VCaP (cell line): Measurements from ENCODE around the gene HSPA1A.

Experiments used
- H3K27ac ChIP-seq: fragments of 450-650 bp; 2 replicates; pipeline ENCODE4 v1.5.1; 2017
- TF ChIP-seq, protein P1 (sequence below): fragments of 450-650 bp; conservative IDR thresholded peaks from 2 replicates; pipeline ENCODE4 v1.5.1; 2017; ENCODE audit warnings: mild to moderate bottlenecking, moderate library complexity

HSPA1A gene

DNA sequence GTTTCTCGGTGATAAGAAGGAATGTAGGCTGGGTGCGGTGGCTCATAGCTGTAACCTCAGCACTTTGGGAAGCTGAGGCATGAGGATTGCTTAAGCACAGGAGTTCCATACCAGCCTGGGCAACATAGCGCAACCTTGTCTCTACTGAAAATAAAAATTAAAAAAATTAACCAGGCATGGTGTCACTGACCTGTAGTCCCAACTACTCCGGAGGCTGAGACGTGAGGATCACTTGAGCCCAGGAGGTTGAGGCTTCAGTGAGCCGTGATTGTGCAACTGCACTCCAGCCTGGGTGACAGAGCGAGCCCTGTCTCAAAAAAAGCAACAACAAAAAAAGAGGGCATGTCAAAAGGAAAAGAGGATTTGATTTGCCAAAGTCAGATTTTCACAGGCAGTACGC lies 43.4 kb downstream of the HSPA1A start:
- TF ChIP-seq, protein P1, sequence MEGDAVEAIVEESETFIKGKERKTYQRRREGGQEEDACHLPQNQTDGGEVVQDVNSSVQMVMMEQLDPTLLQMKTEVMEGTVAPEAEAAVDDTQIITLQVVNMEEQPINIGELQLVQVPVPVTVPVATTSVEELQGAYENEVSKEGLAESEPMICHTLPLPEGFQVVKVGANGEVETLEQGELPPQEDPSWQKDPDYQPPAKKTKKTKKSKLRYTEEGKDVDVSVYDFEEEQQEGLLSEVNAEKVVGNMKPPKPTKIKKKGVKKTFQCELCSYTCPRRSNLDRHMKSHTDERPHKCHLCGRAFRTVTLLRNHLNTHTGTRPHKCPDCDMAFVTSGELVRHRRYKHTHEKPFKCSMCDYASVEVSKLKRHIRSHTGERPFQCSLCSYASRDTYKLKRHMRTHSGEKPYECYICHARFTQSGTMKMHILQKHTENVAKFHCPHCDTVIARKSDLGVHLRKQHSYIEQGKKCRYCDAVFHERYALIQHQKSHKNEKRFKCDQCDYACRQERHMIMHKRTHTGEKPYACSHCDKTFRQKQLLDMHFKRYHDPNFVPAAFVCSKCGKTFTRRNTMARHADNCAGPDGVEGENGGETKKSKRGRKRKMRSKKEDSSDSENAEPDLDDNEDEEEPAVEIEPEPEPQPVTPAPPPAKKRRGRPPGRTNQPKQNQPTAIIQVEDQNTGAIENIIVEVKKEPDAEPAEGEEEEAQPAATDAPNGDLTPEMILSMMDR: no peak
- H3K27ac ChIP-seq: no peak overlapping the region

DNA sequence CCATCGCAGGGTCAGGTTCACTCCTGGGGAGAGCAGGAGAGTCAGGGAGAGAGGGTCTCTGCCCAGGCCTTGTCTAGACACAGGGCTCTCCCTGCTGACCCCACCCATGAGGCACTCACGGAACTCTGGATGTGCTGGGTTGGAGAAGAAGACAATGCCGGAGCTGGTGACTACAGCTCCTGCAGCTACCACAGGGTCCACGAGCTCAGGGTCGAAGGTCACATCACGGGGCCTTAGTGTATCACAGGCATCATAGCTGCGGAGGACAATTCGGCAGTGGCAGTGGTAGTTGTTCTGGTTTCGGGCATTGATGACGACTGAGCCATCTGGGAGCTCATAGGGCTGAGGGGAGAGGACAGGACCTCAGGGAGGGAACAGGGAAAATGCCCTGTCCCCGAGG lies 44.6 kb downstream of the HSPA1A start:
- no peak overlapping the region for H3K27ac ChIP-seq
- TF ChIP-seq, protein P1: no peak

DNA sequence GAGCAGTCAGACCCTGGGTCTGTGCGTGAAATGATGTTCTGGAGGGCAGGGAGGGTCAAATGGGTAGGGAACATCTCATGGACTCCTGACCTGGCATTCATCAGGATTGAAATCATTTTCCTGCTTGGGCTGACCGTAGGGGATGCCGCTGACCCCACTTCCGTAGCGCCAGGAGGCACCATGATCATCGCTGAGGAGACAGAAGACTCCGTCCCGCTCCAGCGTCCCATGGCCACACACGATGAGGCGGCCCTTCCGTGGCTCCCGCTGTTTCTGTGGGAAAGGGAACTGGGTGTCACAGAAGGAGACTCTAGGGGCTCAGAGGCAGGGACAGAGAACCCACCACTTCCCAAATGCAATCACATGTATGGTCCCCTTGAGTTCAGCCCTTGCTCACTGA lies 45.0 kb downstream of the HSPA1A start:
- TF ChIP-seq, protein P1: no peak

DNA sequence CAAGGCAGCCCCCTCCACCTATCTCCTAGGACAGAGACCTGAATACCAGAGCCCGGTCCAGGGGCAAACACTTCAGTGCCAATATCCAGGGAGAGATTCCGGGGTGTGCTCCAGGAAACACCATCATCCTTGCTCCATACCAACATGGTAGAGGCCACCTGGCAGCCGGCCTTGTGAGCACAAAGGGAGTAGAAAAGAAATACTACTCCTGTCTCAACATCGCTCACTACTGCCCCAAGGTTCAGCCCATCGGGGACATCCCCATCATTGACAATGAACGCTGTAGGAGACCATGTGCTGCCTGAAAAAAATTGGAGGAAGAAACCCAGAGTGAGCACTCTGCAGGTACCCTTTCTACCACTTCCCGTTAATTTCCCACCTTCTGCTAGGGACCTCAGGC lies 45.8 kb downstream of the HSPA1A start:
- TF ChIP-seq, protein P1: no peak

More for the DNA sequence above, 45.0 kb downstream of the HSPA1A start:
- H3K27ac ChIP-seq: no peak overlapping the region

DNA sequence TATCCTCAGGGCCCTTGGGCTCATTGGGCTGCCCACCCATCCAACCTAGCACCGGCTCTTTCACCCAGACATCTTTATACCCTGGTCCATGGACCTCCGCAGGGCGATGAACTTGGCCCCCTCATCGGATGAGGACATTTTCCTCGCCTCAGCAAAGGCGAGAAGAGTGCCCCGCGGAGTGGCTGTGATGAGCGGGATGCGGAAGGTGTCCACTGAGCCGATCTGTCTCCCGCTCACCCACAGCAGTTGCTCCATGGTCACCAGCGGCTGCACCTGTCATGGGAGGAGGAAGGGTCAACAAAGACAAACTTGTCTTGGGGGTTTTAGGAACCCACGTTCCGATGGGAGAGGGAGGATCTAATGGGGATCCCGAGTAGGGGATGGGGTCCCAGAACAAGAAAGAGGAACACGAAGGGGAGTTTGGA lies 46.6 kb downstream of the HSPA1A start:
- peak overlapping the region; percentile 63; the same call in 1 of the 2 replicates for H3K27ac ChIP-seq

More for the DNA sequence above, 45.8 kb downstream of the HSPA1A start:
- no peak overlapping the region for H3K27ac ChIP-seq

DNA sequence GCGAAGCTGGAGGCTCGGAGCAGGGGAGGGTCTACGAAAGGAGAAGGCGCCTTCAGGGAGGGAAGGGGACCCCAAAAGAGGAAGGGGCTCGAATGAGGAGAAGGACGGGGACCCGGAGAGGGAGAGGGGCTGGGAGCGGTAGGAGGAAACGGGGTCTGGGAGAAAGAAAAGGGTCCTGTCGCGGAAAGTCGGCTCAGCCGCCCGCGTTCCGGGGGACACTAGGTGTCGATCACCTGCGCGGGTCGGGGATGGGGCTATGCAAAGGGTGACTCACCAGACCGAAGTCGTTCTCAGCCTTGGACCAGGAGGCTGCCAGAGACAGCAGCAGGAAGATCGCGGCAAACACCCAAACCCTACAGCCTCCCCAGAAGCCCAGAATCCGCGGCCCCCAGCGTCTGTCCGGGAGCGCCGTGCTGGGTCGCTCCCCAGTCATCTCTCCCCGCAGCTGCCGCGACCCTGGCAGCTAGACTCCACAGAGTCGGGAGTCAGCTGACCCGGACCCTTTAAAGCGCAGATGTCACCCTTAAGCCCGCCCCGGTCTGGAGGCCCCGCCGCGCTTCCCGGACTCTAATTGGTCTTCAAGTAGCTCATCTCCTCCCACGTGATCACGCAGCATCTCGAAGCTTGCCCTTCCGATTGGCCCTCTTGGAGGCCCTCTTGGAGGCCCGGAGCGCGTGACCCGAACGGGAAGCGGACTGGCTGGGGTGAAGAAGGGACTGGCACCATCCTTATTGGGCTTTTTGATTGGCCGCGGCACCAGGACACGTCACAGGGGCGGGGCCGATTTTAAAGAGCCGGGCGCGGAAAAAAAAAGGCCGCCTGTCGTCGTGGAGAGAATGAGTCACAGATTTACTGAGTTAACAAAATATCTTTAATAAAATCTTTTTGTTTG lies 47.2 kb downstream of the HSPA1A start, which contains the start of gene NEU1:
TSS of gene NEU1 (minus strand) at position 478 of the 892 bp plus-strand sequence. CDS start at position 433, 45 bp downstream.
- TF ChIP-seq, protein P1: no peak
- peak within 1 kb of the TSS; percentile 63 for H3K27ac ChIP-seq

More for the DNA sequence above, 46.6 kb downstream of the HSPA1A start:
- TF ChIP-seq, protein P1: no peak

DNA sequence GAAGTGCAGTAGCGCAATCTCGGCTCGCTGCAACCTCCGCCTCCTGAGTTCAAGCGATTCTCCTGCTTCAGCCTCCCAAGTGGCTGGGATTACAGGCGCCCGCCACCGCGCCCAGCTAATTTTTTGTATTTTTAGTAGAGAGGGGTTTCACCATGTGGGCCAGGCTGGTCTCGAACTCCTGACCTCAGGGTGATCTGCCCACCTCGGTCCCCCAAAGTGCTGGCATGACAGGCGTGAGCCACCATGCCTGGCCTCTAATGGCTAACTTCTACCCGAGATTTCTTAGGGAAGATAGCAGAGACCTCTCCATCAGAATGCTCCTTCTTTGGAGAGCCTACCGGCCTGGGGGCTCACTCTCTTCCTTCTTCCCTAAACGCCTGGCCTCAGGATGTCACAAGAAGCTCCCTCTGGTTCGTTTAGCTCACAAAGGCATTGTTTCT lies 48.8 kb downstream of the HSPA1A start:
- peak overlapping the region; percentile 19; the same call in 1 of the 2 replicates for H3K27ac ChIP-seq

DNA sequence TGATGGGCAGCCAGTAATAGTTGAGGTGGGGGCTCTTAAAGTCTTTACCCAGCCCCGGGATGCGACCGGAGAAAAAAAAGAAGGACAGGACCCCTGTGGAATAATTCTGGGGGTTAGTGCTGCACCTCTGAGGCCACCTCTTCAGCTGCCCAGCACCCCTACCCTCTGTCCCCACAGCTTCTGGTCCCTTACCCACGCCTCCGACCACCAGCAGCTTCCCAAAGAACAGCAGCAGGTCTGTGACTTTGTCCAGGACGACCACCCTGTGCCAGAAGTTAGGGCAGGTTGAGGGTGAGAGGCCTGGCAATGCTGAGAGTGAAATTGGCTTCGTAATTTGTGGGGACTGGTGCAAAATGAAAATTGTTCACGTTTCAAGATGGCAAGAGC lies 49.5 kb downstream of the HSPA1A start:
- TF ChIP-seq, protein P1: no peak
- peak overlapping the region; percentile 19; the same call in 1 of the 2 replicates for H3K27ac ChIP-seq
